HFFc6 (cell line): ENCODE measurements around the gene ACVR2B. TPM values are rescaled to one million over a fixed set of nuclear protein-coding genes. Genes with fewer than 3 reads are reported as not detected.

Experiments used
- DNase-seq: peaks from one replicate; pipeline ENCODE4 v3.0.0-alpha.2; 2018
- H3K27ac Mint-ChIP-seq: 2 replicates; pipeline ENCODE4 v1.8.0; 2020; ENCODE audit warnings: mild to moderate bottlenecking, mixed read lengths
- H3K27me3 Mint-ChIP-seq: 2 replicates; pipeline ENCODE4 v1.8.0; 2021; ENCODE audit warnings: mild to moderate bottlenecking, moderate library complexity, mixed read lengths; ENCODE audit not compliant: insufficient read depth
- H3K36me3 Mint-ChIP-seq: 2 replicates; pipeline ENCODE4 v1.8.0; 2021; ENCODE audit warnings: low read depth, mixed read lengths
- H3K4me1 Mint-ChIP-seq: 2 replicates; pipeline ENCODE4 v1.8.0; 2020; ENCODE audit warnings: low read depth, mixed read lengths
- H3K4me3 Mint-ChIP-seq: 2 replicates; pipeline ENCODE4 v1.8.0; 2020; ENCODE audit warnings: mild to moderate bottlenecking, moderate library complexity, mixed read lengths
- H3K9me3 Mint-ChIP-seq: 2 replicates; pipeline ENCODE4 v1.8.0; 2020; ENCODE audit warnings: mild to moderate bottlenecking, mixed read lengths
- total RNA-seq, 6 experiments: library from RNA; stranded (reverse); fragmentation: NEBNext Ultra II Directional; extraction: Animal tissue kit (Norgen Biotek cat#: 25700); gene quantifications; 2 replicates in 1 of 6; 3 replicates in 5 of 6; pipeline ENCODE4 v1.2.3, GENCODE V29; 2021
- TF ChIP-seq, protein P1 (sequence below): fragments of 200-600 bp; sonication (generic); IDR thresholded peaks from 2 replicates; pipeline ENCODE4 v1.5.0; 2021; ENCODE audit warnings: antibody characterized with exemption, mild to moderate bottlenecking

ACVR2B gene
- total RNA-seq, 6 experiments from 2014 or later = 1.1 to 1.6 (median 1.3) TPM

DNA sequence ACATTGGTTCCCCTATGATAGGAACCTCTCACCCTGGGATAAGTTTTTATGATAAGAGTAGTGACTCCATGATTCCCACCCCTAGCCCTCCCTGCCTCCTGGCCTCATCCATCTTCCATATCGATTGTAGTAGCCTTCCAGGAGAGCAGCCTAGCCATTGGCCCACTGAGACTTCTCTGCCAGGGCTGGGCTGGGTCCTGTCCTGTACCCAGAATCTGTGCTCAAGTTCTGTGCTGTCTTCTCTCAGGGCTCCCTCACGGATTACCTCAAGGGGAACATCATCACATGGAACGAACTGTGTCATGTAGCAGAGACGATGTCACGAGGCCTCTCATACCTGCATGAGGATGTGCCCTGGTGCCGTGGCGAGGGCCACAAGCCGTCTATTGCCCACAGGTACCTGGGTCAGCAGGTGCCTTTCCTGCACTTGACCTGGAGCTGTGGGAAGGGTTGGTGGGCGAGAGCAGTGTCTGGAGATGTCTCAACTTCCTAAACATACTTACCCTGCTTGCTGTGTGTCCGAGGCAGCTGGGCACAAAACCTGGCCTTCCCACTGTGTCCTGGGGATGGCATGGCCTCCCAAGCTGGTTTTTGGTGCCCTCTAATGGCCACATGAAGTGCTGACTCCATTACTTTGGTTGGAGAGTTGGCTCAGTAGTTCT is 25.9 kb downstream of the ACVR2B start:
- no peaks in the 10 kb centered on the region for H3K9me3 Mint-ChIP-seq
- H3K27me3 Mint-ChIP-seq = peaks cover 2% of the 10 kb centered on the region; the same call in 1 of the 2 replicates
- no peaks in the 10 kb centered on the region for H3K4me1 Mint-ChIP-seq
- DNase-seq = peak; percentile 49
- no peak overlapping the region for H3K4me3 Mint-ChIP-seq
- H3K36me3 Mint-ChIP-seq = no peaks in the 10 kb centered on the region
- TF ChIP-seq, protein P1, sequence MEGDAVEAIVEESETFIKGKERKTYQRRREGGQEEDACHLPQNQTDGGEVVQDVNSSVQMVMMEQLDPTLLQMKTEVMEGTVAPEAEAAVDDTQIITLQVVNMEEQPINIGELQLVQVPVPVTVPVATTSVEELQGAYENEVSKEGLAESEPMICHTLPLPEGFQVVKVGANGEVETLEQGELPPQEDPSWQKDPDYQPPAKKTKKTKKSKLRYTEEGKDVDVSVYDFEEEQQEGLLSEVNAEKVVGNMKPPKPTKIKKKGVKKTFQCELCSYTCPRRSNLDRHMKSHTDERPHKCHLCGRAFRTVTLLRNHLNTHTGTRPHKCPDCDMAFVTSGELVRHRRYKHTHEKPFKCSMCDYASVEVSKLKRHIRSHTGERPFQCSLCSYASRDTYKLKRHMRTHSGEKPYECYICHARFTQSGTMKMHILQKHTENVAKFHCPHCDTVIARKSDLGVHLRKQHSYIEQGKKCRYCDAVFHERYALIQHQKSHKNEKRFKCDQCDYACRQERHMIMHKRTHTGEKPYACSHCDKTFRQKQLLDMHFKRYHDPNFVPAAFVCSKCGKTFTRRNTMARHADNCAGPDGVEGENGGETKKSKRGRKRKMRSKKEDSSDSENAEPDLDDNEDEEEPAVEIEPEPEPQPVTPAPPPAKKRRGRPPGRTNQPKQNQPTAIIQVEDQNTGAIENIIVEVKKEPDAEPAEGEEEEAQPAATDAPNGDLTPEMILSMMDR = peak; percentile 90
- no peak overlapping the region for H3K27ac Mint-ChIP-seq

DNA sequence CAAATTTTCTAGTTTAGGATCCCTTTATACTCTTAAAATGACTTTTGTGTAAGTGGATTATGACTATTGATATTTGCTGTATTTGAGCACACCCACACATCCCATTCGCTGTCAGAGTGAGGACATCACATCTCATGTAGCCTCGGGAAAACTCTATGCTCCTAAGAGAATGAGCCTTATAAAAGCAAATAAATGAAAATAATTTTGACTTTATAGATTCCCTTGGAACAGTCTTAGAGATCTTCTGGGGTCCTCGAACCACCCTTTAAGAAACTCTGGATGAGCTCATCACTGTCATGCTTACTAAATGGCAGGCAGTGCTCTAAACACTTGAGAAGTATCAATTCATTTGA is 26.4 kb downstream of the ACVR2B start:
- Mint-ChIP-seq H3K36me3 (no peaks in the 10 kb centered on the region), H3K9me3 (no peaks in the 10 kb centered on the region), H3K27ac (no peak overlapping the region), H3K4me3 (no peak overlapping the region), H3K27me3 (peaks cover 2% of the 10 kb centered on the region; the same call in 1 of the 2 replicates), H3K4me1 (no peaks in the 10 kb centered on the region)
- no peak for DNase-seq
- TF ChIP-seq, protein P1 = peak; percentile 68

DNA sequence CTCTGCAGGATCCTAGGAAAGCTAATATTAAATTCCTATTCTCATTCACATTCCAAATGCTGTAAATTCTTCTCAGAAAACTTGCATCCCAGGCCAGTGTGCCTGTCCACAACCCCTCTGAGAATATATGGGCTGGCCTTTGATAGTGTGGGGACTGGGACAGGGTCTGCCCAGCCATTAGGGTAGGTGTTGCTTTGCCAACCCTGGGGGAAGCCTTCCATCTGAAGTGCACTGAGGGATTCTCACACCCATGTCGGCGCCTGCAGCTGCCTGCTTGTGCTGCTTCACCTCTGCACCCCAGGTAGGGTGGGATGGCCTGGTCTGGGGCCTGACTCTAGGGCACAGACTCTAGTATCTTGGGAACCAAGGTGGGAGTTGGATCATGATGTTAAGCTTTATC is 27.2 kb downstream of the ACVR2B start:
- TF ChIP-seq, protein P1 = no peak
- Mint-ChIP-seq H3K27me3 (peaks cover 2% of the 10 kb centered on the region; the same call in 1 of the 2 replicates), H3K27ac (no peak overlapping the region), H3K9me3 (no peaks in the 10 kb centered on the region), H3K4me3 (no peak overlapping the region), H3K36me3 (no peaks in the 10 kb centered on the region), H3K4me1 (no peaks in the 10 kb centered on the region)
- DNase-seq = no peak

DNA sequence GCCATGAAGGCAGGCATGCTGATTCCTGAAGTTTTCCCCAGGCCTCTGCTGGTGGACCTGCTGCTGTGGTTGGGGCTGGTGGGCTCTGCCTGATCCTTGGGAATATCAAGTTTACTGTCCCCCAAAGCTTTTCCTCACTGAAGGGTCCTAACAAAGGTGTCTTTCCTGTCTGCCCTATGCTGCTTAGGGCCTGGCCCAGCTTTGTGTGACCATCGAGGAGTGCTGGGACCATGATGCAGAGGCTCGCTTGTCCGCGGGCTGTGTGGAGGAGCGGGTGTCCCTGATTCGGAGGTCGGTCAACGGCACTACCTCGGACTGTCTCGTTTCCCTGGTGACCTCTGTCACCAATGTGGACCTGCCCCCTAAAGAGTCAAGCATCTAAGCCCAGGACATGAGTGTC is 29.3 kb downstream of the ACVR2B start:
- Mint-ChIP-seq H3K4me3 (no peak overlapping the region), H3K36me3 (no peaks in the 10 kb centered on the region), H3K9me3 (no peaks in the 10 kb centered on the region), H3K27me3 (peaks cover 3% of the 10 kb centered on the region), H3K4me1 (no peaks in the 10 kb centered on the region), H3K27ac (no peak overlapping the region)
- TF ChIP-seq, protein P1 = no peak
- no peak for DNase-seq

DNA sequence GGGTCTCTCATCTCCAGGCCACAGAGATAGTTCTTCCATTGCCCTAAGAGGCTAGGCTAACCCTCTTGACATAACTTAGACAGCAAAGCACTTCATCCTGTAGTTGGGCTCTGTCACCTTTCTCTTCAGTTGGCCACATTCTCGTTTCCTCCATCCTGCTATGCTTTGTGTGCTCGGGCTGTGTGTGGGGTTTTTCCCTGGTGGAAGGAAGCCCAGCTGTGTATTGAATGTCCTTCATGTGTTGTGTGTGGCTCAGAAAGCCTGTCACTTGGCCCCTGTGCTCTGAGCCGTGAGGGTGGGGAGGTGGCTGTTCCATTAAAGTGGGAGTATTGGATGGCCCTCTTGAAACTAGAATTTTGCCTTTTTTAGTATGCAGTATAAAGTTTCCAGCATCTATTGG is 33.6 kb downstream of the ACVR2B start:
- no peaks in the 10 kb centered on the region for H3K36me3 Mint-ChIP-seq
- TF ChIP-seq, protein P1 = no peak
- no peaks in the 10 kb centered on the region for H3K9me3 Mint-ChIP-seq
- no peak for DNase-seq
- H3K4me3 Mint-ChIP-seq = no peak overlapping the region
- H3K27ac Mint-ChIP-seq = no peak overlapping the region
- H3K27me3 Mint-ChIP-seq = peaks cover 3% of the 10 kb centered on the region
- no peaks in the 10 kb centered on the region for H3K4me1 Mint-ChIP-seq
